ENCODE results near the gene WNT2B.
A peak's percentile ranks its signal among the peaks of the same experiment; 100 is the strongest.

Gene WNT2B

DNA sequence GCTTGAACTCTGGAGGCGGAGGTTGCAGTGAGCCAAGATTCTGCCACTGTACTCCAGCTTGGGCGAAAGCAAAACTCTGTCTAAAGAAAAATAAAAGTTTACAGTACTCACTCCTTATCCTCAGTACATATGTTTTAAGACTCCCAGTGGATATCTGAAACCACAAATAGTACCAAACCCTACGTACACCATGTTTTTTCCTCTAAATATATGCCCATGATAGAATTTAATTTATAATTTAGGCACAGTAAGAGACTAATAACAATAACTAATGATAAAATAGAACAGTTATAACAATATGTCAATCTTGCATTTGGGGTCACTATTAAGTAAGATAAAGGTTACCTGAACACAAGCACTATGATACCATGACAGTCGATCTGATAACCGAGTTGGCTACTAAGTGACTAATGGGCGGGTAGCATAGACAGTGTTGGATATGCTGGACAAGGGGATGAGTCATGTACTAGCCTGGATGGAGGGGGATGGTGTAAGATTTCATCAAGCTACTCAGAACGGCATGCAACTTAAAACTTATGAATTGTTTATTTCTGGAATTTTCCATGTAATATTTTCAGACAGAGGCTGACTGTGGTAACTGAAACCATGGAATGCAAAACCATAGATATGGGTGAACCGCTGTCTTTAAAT is 66.5 kb downstream of the WNT2B start:
- DNase-seq (ENCODE audit: low read depth), result peak; percentile 92

DNA sequence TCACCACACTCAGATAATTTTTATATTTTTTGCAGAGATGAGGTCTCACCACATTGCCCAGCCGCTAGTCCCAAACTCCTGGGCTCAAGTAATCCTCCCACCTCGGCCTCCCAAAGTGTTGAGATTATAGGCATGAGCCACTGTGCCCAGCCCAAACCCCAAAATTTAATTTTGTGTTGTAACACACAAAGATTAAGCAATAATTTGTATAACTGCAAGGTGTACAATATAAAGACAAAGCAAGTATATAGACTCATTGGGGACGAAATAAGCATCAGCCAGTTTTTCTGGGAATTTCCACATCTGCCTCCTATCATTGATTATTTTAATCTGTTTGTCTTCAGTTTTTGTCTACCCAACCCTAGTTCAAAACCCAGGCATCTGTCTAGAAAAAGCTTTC is 67.5 kb downstream of the WNT2B start:
- no peak for DNase-seq (ENCODE audit: low read depth)

Measured in fibroblast of gingiva (primary cell).